Naive thymus-derived CD8-positive, alpha-beta T cell (primary cell): ENCODE measurements around the gene PLEKHG1. TPM values are rescaled to one million over a fixed set of nuclear protein-coding genes. Genes with fewer than 3 reads are reported as not detected.

Experiments used
- ATAC-seq, 2 donors: fragments of 150-1000 bp; cut with Tn5 transposase in 1 of 2; sonication (Bioruptor Pico), chemical (Tn5 transposase) in 1 of 2; 1 replicate in 1 of 2; 2 replicates in 1 of 2; pipeline ENCODE4 v1.10.0; 2021; ENCODE audit warnings: mild to moderate bottlenecking in 2 of 2, moderate library complexity in 2 of 2
- POLR2A ChIA-PET: fragments of 350-600 bp; sonication (Branson Sonifier 250); formaldehyde crosslinking; loops from one replicate; lab custom pipeline; 2021; ENCODE audit warnings: antibody characterized with exemption; lab: Charles Lee
- DNase-seq, 10 donors: peaks; one replicate each; pipeline versions ENCODE4 v3.0.0 to v3.0.0-alpha.2; 2020 to 2022
- H3K27ac Mint-ChIP-seq, 10 donors: one replicate each; pipeline ENCODE4 v1.8.0; 2020 to 2022; ENCODE audit warnings: mild to moderate bottlenecking in 10 of 10, mixed read lengths in 10 of 10, moderate library complexity in 4 of 10, inconsistent platforms in 1 of 10
- H3K27me3 Mint-ChIP-seq, 5 donors: one replicate each; pipeline ENCODE4 v1.8.0; 2021 to 2022; ENCODE audit warnings: mixed read lengths in 5 of 5
- H3K36me3 Mint-ChIP-seq, 3 donors: one replicate each; pipeline ENCODE4 v1.8.0; 2020 to 2022; ENCODE audit warnings: mixed read lengths in 3 of 3, mild to moderate bottlenecking in 2 of 3, inconsistent platforms in 1 of 3
- H3K4me1 Mint-ChIP-seq, 4 donors: one replicate each; pipeline ENCODE4 v1.8.0; 2021 to 2022; ENCODE audit warnings: mixed read lengths in 4 of 4
- H3K4me3 Mint-ChIP-seq, 10 donors: one replicate each; pipeline ENCODE4 v1.8.0; 2020 to 2022; ENCODE audit warnings: mild to moderate bottlenecking in 10 of 10, mixed read lengths in 10 of 10, moderate library complexity in 6 of 10, inconsistent platforms in 1 of 10
- H3K9me3 Mint-ChIP-seq, 9 donors: one replicate each; pipeline ENCODE4 v1.8.0; 2020 to 2022; ENCODE audit warnings: mixed read lengths in 9 of 9, mild to moderate bottlenecking in 3 of 9, inconsistent platforms in 1 of 9, moderate library complexity in 1 of 9
- polyA plus RNA-seq, 3 donors: library from polyadenylated mRNA; unstranded; fragments of 300-500 nt; fragmentation: Illumina TruSeq; gene quantifications; one replicate each; pipeline ENCODE4 v1.2.3, GENCODE V29; 2021
- total RNA-seq, 8 experiments: library from RNA in 2 of 8; stranded (reverse) in 2 of 8; gene quantifications; one replicate each; pipeline ENCODE4 v1.2.3 and lab custom pipeline; 2021 to 2026

Gene PLEKHG1
- total and polyA plus RNA-seq, 5 experiments from 2014 or later: 0.11 to 5.3 (median 2.8) TPM; not detected in 1

DNA sequence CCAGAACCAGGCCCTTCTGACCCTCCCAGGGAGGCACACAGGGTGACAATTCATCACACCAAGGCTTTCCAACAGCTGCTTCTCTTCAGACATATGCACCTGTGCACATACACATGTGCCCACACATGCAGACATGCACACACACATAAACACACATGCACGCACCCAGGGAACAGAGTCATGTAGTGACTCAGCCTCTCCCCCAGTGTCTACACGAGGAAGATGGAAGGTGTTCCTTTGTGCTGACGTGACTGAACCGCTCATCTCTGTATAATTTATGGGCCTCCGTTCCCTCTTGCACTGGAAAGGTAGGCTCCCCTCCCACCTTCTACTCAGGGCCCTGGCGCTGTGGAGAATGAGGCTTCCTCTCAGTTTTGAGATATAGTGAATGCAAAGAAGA is 23.8 kb upstream of the PLEKHG1 start:
- peaks cover 0 to 2% (median 0%) of the 10 kb centered on the region in 9 donors for H3K9me3 Mint-ChIP-seq
- no peak for ATAC-seq
- POLR2A ChIA-PET: no interaction called here
- H3K27me3 Mint-ChIP-seq: peaks cover 11 to 44% (median 37%) of the 10 kb centered on the region in 5 donors
- H3K4me1 Mint-ChIP-seq: peaks cover 0 to 10% (median 0%) of the 10 kb centered on the region in 4 donors
- H3K36me3 Mint-ChIP-seq: no peaks in the 10 kb centered on the region
- no peak for DNase-seq
- H3K27ac Mint-ChIP-seq: no peak overlapping the region
- H3K4me3 Mint-ChIP-seq: no peak overlapping the region

DNA sequence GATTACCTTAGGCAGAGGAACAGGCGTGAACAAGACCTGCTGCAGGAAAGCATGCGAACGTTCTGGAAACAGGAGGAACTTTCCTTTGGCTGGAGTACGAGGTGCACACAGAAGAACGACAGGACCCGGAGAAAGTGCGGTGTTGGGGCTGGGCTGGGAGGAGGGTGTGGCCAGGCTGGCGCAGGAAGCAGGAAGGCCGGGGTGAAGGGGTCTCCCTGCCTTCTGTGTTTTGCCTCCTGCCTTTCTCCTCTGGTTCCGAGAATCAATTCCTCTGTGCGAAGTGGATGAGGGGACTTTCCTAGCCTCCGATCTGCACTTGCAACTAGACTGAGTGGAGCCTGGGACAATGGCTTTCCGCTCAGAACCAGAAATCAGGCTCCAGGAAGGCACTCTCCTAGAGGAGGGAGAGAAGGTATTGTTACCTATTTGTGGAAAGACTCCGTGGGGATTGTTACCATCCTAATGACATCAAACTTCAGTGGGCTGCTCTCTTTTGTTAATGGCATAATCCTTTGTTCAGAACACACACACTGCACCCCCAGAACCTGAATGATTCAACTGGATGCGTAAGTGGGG is 22.9 kb upstream of the PLEKHG1 start:
- Mint-ChIP-seq H3K27ac (no peak overlapping the region), H3K4me1 (peaks cover 0 to 10% (median 0%) of the 10 kb centered on the region in 4 donors), H3K36me3 (no peaks in the 10 kb centered on the region), H3K27me3 (peaks cover 11 to 44% (median 35%) of the 10 kb centered on the region in 5 donors), H3K4me3 (no peak overlapping the region), H3K9me3 (peaks cover 0 to 2% (median 0%) of the 10 kb centered on the region in 9 donors)
- ATAC-seq (no peak), DNase-seq (no peak)
- POLR2A ChIA-PET: no interaction called here

DNA sequence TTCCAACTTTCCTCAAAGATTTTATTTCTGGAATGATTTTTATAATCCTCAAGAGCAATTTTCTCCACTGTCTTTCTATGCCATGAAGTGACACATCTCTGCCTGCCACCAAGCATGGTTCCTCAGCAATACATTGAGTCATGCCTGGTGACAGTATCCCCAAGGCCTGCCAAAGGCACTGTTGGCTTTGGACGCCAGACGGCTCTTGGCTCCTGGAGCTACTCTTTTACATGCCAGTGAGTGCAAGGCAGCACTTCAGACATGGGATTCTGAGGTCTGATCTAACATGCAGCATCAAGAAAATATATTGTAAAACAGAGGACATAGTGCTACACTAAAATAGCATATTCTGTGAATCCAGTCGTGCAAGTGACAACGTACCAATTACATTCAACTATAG is 20.1 kb upstream of the PLEKHG1 start:
- Mint-ChIP-seq H3K27ac (no peak overlapping the region), H3K9me3 (peaks cover 0 to 2% (median 0%) of the 10 kb centered on the region in 9 donors), H3K27me3 (peaks cover under 1 to 26% (median 17%) of the 10 kb centered on the region in 5 donors), H3K4me1 (peaks cover 0 to under 1% (median 0%) of the 10 kb centered on the region in 4 donors), H3K4me3 (no peak overlapping the region), H3K36me3 (no peaks in the 10 kb centered on the region)
- POLR2A ChIA-PET: no interaction called here
- ATAC-seq: no peak
- DNase-seq: no peak

DNA sequence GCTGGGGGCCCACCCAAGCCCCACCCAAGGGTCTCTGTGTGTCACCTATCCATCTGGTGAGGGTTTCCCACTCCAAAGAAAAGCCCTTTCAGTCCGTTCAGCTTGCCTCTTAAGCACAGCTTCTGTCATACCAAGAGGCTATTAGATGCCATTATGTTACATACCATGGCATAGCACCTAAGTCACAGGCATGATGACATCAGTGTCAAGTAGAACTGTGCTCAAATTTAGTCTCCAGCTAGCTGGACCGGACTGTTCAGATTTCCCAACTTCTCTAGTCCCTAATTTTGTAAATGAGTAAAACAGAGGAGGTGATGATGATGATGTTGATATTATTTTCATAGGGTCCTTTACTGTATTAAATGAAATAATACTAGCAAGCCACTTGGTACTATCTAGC is 19.2 kb upstream of the PLEKHG1 start:
- Mint-ChIP-seq H3K9me3 (peaks cover 0 to 2% (median 0%) of the 10 kb centered on the region in 9 donors), H3K36me3 (no peaks in the 10 kb centered on the region), H3K27me3 (peaks cover 0 to 25% (median 16%) of the 10 kb centered on the region in 5 donors), H3K4me3 (no peak overlapping the region), H3K27ac (no peak overlapping the region), H3K4me1 (no peaks in the 10 kb centered on the region)
- POLR2A ChIA-PET: no interaction called here
- no peak for ATAC-seq
- DNase-seq: no peak

GRCh38 chr6:150584065-150584464 is 15.6 kb upstream of the PLEKHG1 start:
- Mint-ChIP-seq H3K4me3 (no peak overlapping the region), H3K9me3 (no peaks in the 10 kb centered on the region), H3K27ac (no peak overlapping the region), H3K4me1 (no peaks in the 10 kb centered on the region), H3K36me3 (no peaks in the 10 kb centered on the region), H3K27me3 (peaks cover 4 to 17% (median 7%) of the 10 kb centered on the region in 5 donors)
- DNase-seq (no peak), ATAC-seq (no peak)
- POLR2A ChIA-PET: no interaction called here

DNA sequence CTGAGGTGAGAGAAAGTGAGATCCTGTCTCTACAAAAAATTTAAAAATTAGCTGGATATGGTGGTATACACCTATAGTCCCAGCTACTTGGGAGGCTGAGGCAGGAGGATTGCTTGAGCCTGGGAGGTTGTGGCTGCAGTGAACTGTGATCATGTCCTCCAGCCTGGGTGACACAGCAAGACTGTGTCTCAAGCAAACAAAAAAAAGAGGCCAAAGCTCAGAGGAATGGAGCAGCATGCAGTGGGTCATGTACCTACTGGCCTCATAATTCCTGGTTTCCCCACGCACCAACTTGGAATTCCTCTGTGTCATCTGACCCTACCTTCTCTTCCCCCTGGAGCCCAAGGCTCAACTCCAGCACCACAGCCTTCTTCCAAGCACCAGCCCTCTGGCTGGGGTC is 15.1 kb upstream of the PLEKHG1 start:
- Mint-ChIP-seq H3K36me3 (no peaks in the 10 kb centered on the region), H3K4me3 (no peak overlapping the region), H3K27me3 (peaks cover 4 to 17% (median 7%) of the 10 kb centered on the region in 5 donors), H3K27ac (no peak overlapping the region), H3K4me1 (no peaks in the 10 kb centered on the region), H3K9me3 (no peaks in the 10 kb centered on the region)
- no peak for DNase-seq
- POLR2A ChIA-PET: no interaction called here
- ATAC-seq: no peak

DNA sequence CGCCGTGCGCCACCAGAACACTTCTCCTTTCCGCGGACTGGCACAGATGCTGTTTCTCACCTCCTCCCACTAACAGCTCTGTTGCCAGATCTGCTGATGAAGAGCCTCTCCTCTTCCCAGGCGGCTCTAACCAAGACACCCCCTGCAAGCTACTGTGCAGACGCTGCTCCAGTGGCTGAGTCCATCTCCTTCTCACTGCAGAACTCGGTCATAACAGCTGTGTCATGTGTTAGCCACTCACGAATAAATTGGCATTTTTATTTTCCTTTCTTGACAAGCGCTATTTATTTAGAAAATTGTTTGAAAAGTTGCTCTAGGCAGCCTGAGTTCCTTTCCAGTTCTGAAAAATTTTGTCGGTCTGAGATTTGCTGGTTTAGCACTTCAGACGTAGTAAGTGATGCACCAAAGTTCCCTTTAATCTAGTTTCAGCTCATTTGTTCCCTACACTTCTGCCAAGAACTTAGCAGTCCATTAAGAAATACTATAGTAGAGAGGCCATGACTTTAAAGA is 12.8 kb upstream of the PLEKHG1 start:
- Mint-ChIP-seq H3K27me3 (peaks cover 6 to 21% (median 9%) of the 10 kb centered on the region in 5 donors), H3K36me3 (no peaks in the 10 kb centered on the region), H3K9me3 (no peaks in the 10 kb centered on the region), H3K4me1 (peaks cover 0 to 5% (median 0%) of the 10 kb centered on the region in 4 donors), H3K4me3 (no peak overlapping the region), H3K27ac (peak overlapping the region in 1 of 10 donors; percentile 40)
- DNase-seq (no peak), ATAC-seq (no peak)
- POLR2A ChIA-PET: no interaction called here

DNA sequence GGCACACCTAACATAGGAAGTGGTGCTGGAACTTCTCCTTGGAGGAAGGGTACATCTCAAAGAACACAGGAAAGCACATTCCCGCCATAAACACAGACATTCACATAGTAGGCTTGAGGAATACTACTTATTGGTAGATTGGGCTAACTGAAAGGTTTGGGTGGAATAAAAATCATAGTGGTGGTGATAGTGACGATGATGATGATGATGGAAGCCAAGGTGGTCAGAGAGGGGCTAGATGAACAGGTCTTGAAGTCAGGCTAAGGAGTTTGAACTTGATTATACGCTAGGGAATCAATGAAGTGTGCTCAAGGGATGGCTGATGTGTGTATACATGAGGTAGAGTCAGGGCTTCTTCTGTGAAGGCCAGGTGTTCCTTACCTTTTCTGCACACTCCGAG is 12.0 kb upstream of the PLEKHG1 start:
- Mint-ChIP-seq H3K9me3 (no peaks in the 10 kb centered on the region), H3K27me3 (peaks cover 6 to 28% (median 10%) of the 10 kb centered on the region in 5 donors), H3K4me1 (peaks cover 0 to 5% (median 0%) of the 10 kb centered on the region in 4 donors), H3K27ac (no peak overlapping the region), H3K4me3 (no peak overlapping the region), H3K36me3 (no peaks in the 10 kb centered on the region)
- POLR2A ChIA-PET: no interaction called here
- no peak for DNase-seq
- ATAC-seq: no peak

DNA sequence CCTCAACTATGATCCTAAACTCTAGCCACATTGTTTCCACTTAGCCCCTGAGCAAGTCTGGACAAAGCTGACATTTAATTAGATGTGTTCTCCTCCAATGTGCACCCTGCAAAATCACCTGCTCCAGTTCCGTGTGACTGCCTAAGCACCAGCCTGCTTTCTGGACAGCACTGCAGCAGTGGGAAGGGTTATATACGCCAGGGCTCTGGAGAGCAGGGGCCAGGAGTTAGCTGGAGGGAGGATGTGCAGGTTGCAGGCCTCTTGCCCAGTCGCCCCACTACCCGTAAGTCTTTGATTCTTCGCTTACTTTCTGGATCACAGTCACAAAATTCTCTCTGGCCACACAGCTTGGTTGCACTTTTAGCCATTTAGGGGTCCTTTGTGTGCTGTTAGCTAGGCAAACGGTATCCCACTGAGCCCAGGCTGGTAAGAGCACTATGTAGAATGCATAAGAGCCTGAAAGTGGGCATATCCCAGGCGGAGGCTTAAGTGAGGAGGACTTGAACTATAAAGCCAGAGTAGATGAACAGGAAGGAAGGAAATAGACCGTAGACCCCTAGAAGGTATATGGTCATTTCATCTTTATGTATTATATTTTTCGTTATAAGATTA is 10.7 kb upstream of the PLEKHG1 start:
- H3K27me3 Mint-ChIP-seq: peaks cover 6 to 28% (median 10%) of the 10 kb centered on the region in 5 donors

DNA sequence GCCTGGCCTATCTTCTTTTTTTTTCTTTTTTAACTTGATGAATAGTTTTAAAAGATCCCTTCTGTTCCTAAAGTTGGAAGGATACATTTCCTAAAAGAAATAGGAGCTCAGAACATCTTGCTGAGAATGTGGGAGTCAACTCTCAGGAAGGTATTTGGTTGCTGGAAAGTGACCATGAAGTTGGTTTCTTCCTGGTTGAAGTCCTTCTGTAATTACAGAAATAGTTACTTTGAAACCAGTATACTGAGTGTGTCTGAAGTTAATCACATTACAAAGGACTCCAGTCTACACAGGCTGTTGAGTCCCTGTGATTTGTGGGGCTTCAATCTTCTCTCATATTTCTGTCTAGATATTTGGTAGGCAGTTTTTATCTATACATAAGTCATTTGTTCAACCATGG is 9.8 kb upstream of the PLEKHG1 start:
- Mint-ChIP-seq H3K4me1 (peaks cover 0 to 5% (median 0%) of the 10 kb centered on the region in 4 donors), H3K4me3 (no peak overlapping the region), H3K36me3 (no peaks in the 10 kb centered on the region), H3K27me3 (peaks cover 6 to 23% (median 11%) of the 10 kb centered on the region in 5 donors), H3K9me3 (no peaks in the 10 kb centered on the region), H3K27ac (no peak overlapping the region)
- ATAC-seq (no peak), DNase-seq (no peak)
- POLR2A ChIA-PET: no interaction called here

More for the DNA sequence above, 10.7 kb upstream of the PLEKHG1 start:
- no peaks in the 10 kb centered on the region for H3K9me3 Mint-ChIP-seq
- no peaks in the 10 kb centered on the region for H3K36me3 Mint-ChIP-seq
- H3K4me3 Mint-ChIP-seq: no peak overlapping the region
- H3K27ac Mint-ChIP-seq: no peak overlapping the region
- POLR2A ChIA-PET: no interaction called here
- no peak for DNase-seq
- ATAC-seq: no peak
- H3K4me1 Mint-ChIP-seq: peaks cover 0 to 5% (median 0%) of the 10 kb centered on the region in 4 donors

- H3K9me3 Mint-ChIP-seq: no peaks in the 10 kb centered on the region
- H3K36me3 Mint-ChIP-seq: no peaks in the 10 kb centered on the region
- H3K4me3 Mint-ChIP-seq: no peak overlapping the region
- H3K4me1 Mint-ChIP-seq: peaks cover 0 to 5% (median 0%) of the 10 kb centered on the region in 4 donors
- peaks cover 6 to 23% (median 12%) of the 10 kb centered on the region in 5 donors for H3K27me3 Mint-ChIP-seq
- POLR2A ChIA-PET: no interaction called here
- H3K27ac Mint-ChIP-seq: no peak overlapping the region
- no peak for DNase-seq
- ATAC-seq: no peak
These were observed 9.2 kb upstream of the PLEKHG1 start for GRCh38 chr6:150590446-150590845.

- H3K36me3 Mint-ChIP-seq: no peaks in the 10 kb centered on the region
- peaks cover 0 to 5% (median 0%) of the 10 kb centered on the region in 4 donors for H3K4me1 Mint-ChIP-seq
These were observed 7.2 kb upstream of the PLEKHG1 start for GRCh38 chr6:150592377-150592995.

DNA sequence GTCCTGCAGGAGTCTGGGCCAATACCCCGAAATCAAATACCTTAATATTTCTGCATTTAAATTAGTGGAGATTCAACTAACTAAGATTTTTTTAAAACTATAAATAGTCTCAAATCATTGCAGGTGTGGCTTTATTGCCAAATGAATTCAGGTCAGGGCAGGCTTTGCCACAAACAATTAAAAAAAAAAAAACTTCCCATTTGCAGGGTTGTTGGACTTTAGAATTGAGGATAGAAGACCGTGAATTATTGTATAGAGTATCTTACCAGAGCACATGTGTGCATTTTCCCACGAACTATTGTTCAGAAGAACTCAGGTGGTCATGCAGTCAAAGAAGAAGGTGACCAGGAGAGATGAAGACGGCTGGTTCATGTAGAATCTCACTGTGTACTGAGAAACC is 6.6 kb upstream of the PLEKHG1 start:
- Mint-ChIP-seq H3K4me1 (peaks cover 0 to 8% (median 0%) of the 10 kb centered on the region in 4 donors), H3K36me3 (no peaks in the 10 kb centered on the region), H3K27me3 (peaks cover 11 to 35% (median 16%) of the 10 kb centered on the region in 5 donors), H3K9me3 (no peaks in the 10 kb centered on the region), H3K4me3 (no peak overlapping the region), H3K27ac (no peak overlapping the region)
- DNase-seq (no peak), ATAC-seq (no peak)
- POLR2A ChIA-PET: no interaction called here

More at GRCh38 chr6:150592377-150592995, 7.2 kb upstream of the PLEKHG1 start:
- Mint-ChIP-seq H3K27me3 (peaks cover 10 to 29% (median 13%) of the 10 kb centered on the region in 5 donors), H3K4me3 (no peak overlapping the region), H3K9me3 (no peaks in the 10 kb centered on the region), H3K27ac (no peak overlapping the region)
- DNase-seq: no peak
- POLR2A ChIA-PET: no interaction called here
- ATAC-seq: no peak
